Astrocyte (in vitro differentiated cells and primary cell): ENCODE results near the gene UBE2E2.

ENCODE experiments used
- CTCF ChIP-seq: IDR thresholded peaks from 2 replicates; pipeline ENCODE4 v1.5.1; 2011; ENCODE audit warnings: low read depth, mild to moderate bottlenecking, inconsistent platforms, low read length, moderate library complexity; ENCODE audit not compliant: insufficient read depth
- EZH2 ChIP-seq: IDR thresholded peaks from 2 replicates; pipeline ENCODE4 v1.6.1; 2012; ENCODE audit warnings: mild to moderate bottlenecking, low read length, inconsistent platforms; ENCODE audit not compliant: insufficient read depth

DNA sequence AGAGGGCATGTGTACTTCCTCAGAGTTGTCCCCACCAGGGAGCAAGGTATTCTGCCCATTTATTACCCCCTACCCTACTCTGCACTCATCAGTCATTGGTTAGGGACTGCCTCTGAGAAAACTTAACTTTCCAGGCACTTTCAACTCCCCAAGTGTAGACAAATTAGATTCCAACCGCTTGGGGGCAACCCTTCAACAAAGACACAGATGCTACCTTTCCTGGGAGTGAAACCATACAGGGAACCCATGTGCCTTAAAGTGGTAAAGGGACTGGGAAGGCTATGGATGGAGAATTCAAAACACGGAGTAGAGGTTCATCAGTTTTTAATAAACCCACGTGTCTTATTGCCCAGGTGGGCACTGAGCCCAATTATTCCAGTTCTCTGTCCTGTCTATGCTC, 19.4 kb upstream of the UBE2E2 start:
- TF ChIP-seq CTCF = peak; percentile 56
- TF ChIP-seq EZH2 = no peak
